SU-DHL-6 (cell line): ENCODE results near the gene PIGS.

ENCODE experiments used
- H2AFZ ChIP-seq: fragments of 200-600 bp; sonication (generic); 2 replicates; pipeline ENCODE4 v1.6.1; 2014; ENCODE audit warnings: low read depth, mild to moderate bottlenecking, moderate library complexity, mixed read lengths, antibody characterized with exemption, low read length; ENCODE audit not compliant: severe bottlenecking
- H3F3A ChIP-seq: fragments of 200-600 bp; shearing (Covaris generic); 2 replicates; pipeline ENCODE4 v1.6.0; 2016; ENCODE audit warnings: antibody characterized with exemption, mild to moderate bottlenecking; ENCODE audit not compliant: insufficient read depth
- H3K27ac ChIP-seq: fragments of 200-600 bp; sonication (generic); 2 replicates; pipeline ENCODE4 v1.5.1; 2016; ENCODE audit warnings: low read depth, mild to moderate bottlenecking, low read length, moderate library complexity, mixed read lengths
- H3K27me3 ChIP-seq: fragments of 200-600 bp; sonication (generic), shearing (Covaris generic); 2 replicates; pipeline ENCODE4 v1.6.0; 2014; ENCODE audit warnings: mild to moderate bottlenecking, low read length
- H3K36me3 ChIP-seq: fragments of 200-600 bp; sonication (generic); 2 replicates; pipeline ENCODE4 v1.6.1; 2014; ENCODE audit warnings: mild to moderate bottlenecking, low read length, mixed read lengths
- H3K4me2 ChIP-seq: fragments of 300-600, 200-600 bp; shearing (Covaris generic), sonication (generic); 2 replicates; pipeline ENCODE4 v1.6.0; 2014; ENCODE audit warnings: low read length, low read depth, mild to moderate bottlenecking; ENCODE audit not compliant: poor library complexity, severe bottlenecking
- H3K4me3 ChIP-seq: fragments of 200-600 bp; sonication (generic); 2 replicates; pipeline ENCODE4 v1.5.1; 2014; ENCODE audit warnings: antibody characterized with exemption, low read length, mild to moderate bottlenecking, mixed read lengths; ENCODE audit not compliant: insufficient read depth, poor library complexity, severe bottlenecking
- H3K79me2 ChIP-seq: fragments of 200-600 bp; sonication (generic); 2 replicates; pipeline ENCODE4 v1.6.1; 2014; ENCODE audit warnings: mild to moderate bottlenecking, low read length, moderate library complexity; ENCODE audit not compliant: insufficient read depth
- H3K9ac ChIP-seq: fragments of 200-600 bp; sonication (generic); 2 replicates; pipeline ENCODE4 v1.7.0; 2014; ENCODE audit warnings: mild to moderate bottlenecking, low read length
- H3K9me2 ChIP-seq: fragments of 200-600 bp; sonication (generic); replicated peaks from 2 replicates; pipeline ENCODE4 v1.6.1; 2014; ENCODE audit warnings: low read length; ENCODE audit not compliant: insufficient read depth
- H3K9me3 ChIP-seq: fragments of 200-600 bp; sonication (generic); 2 replicates; pipeline ENCODE4 v1.6.1; 2014; ENCODE audit warnings: low read length, mixed read lengths; ENCODE audit not compliant: insufficient read depth
- H4K20me1 ChIP-seq: fragments of 200-600 bp; sonication (generic); 2 replicates; pipeline ENCODE4 v1.6.1; 2014; ENCODE audit warnings: low read depth, mild to moderate bottlenecking, antibody characterized with exemption, low read length, moderate library complexity, mixed read lengths
- CTCF ChIP-seq: fragments of 200-600 bp; sonication (generic); IDR thresholded peaks from one replicate; pipeline ENCODE4 v1.5.1; 2017; ENCODE audit warnings: antibody characterized with exemption, mild to moderate bottlenecking, low read length, moderate library complexity; ENCODE audit not compliant: insufficient read depth, poor library complexity, severe bottlenecking
- EZH2phosphoT487 ChIP-seq: fragments of 200-600 bp; sonication (generic), shearing (Covaris generic); conservative IDR thresholded peaks from 2 replicates; pipeline ENCODE4 v1.6.1; 2018; ENCODE audit warnings: mild to moderate bottlenecking, antibody characterized with exemption, low read length, moderate library complexity, mixed read lengths

Gene PIGS

GRCh38 chr17:28515518-28515917 is 55.8 kb downstream of the PIGS start:
- Histone ChIP-seq H3K4me3 (no peak overlapping the region), H4K20me1 (no peaks in the 10 kb centered on the region), H3K9me2 (no peaks in the 10 kb centered on the region), H3K27ac (no peak overlapping the region), H2AFZ (no peak overlapping the region), H3K9me3 (peaks cover 11% of the 10 kb centered on the region; the same call in 1 of the 2 replicates), H3K79me2 (no peaks in the 10 kb centered on the region), H3K27me3 (no peaks in the 10 kb centered on the region), H3K4me2 (no peak overlapping the region), H3F3A (no peaks in the 10 kb centered on the region), H3K9ac (no peak overlapping the region), H3K36me3 (no peaks in the 10 kb centered on the region)
- TF ChIP-seq CTCF (no peak), EZH2phosphoT487 (no peak)

- Histone ChIP-seq H2AFZ (no peak overlapping the region), H3K4me2 (no peak overlapping the region), H3K27me3 (no peaks in the 10 kb centered on the region), H3K27ac (no peak overlapping the region), H3K4me3 (no peak overlapping the region), H3K9ac (no peak overlapping the region), H3K9me2 (no peaks in the 10 kb centered on the region), H3K9me3 (peaks cover 11% of the 10 kb centered on the region; the same call in 1 of the 2 replicates), H3K79me2 (no peaks in the 10 kb centered on the region), H4K20me1 (no peaks in the 10 kb centered on the region), H3K36me3 (no peaks in the 10 kb centered on the region), H3F3A (no peaks in the 10 kb centered on the region)
- no peak for TF ChIP-seq CTCF
- TF ChIP-seq EZH2phosphoT487, result no peak
Measured at GRCh38 chr17:28514561-28515002, 56.7 kb downstream of the PIGS start.

GRCh38 chr17:28513476-28513875 is 57.8 kb downstream of the PIGS start:
- Histone ChIP-seq H3K27me3 (no peaks in the 10 kb centered on the region), H2AFZ (no peak overlapping the region)
- TF ChIP-seq CTCF (no peak), EZH2phosphoT487 (no peak)

More at GRCh38 chr17:28513476-28513875, 57.8 kb downstream of the PIGS start:
- H3K27ac ChIP-seq, result no peak overlapping the region
- no peak overlapping the region for H3K4me3 ChIP-seq
- H3K9me3 ChIP-seq, result peaks cover 11% of the 10 kb centered on the region; the same call in 1 of the 2 replicates
- no peaks in the 10 kb centered on the region for H3K36me3 ChIP-seq
- H3K4me2 ChIP-seq, result no peak overlapping the region
- H3K79me2 ChIP-seq, result no peaks in the 10 kb centered on the region
- H3F3A ChIP-seq, result no peaks in the 10 kb centered on the region
- H3K9me2 ChIP-seq, result no peaks in the 10 kb centered on the region
- H3K9ac ChIP-seq, result no peak overlapping the region
- H4K20me1 ChIP-seq, result no peaks in the 10 kb centered on the region
